Type B pancreatic cell (in vitro differentiated cells): ENCODE data around the gene MACROD1. TPM values are rescaled to one million over a fixed set of nuclear protein-coding genes. Genes with fewer than 3 reads are reported as not detected.

Source experiments
- DNase-seq: peaks from one replicate; pipeline ENCODE4 v3.0.0; 2021; ENCODE audit warnings: mixed read lengths; ENCODE audit not compliant: unreplicated experiment; ENCODE audit errors: extremely low spot score
- H3K27ac Mint-ChIP-seq: 2 replicates; pipeline ENCODE4 v1.8.0; 2021; ENCODE audit warnings: mild to moderate bottlenecking, mixed read lengths
- H3K27me3 Mint-ChIP-seq: 2 replicates; pipeline ENCODE4 v1.8.0; 2021; ENCODE audit warnings: mixed read lengths
- H3K36me3 Mint-ChIP-seq: 2 replicates; pipeline ENCODE4 v1.8.0; 2021; ENCODE audit warnings: mixed read lengths
- H3K4me1 Mint-ChIP-seq: one replicate; pipeline ENCODE4 v1.8.0; 2021; ENCODE audit warnings: mixed read lengths; ENCODE audit not compliant: unreplicated experiment
- H3K4me3 Mint-ChIP-seq: 2 replicates; pipeline ENCODE4 v1.8.0; 2021; ENCODE audit warnings: mild to moderate bottlenecking, mixed read lengths
- H3K9me3 Mint-ChIP-seq: 2 replicates; pipeline ENCODE4 v1.8.0; 2021; ENCODE audit warnings: mixed read lengths
- total RNA-seq: library from RNA; stranded (reverse); gene quantifications from 2 replicates; pipeline ENCODE4 v1.2.1, GENCODE V29; 2021; ENCODE audit warnings: low replicate concordance
- TF ChIP-seq, protein P1 (sequence below): fragments of 200-600 bp; sonication (generic); conservative IDR thresholded peaks from 2 replicates; pipeline ENCODE4 v1.5.0; 2021; ENCODE audit warnings: antibody characterized with exemption, mild to moderate bottlenecking

MACROD1 gene
- total RNA-seq, 1 donor from 2014 or later: 21.1 TPM

DNA sequence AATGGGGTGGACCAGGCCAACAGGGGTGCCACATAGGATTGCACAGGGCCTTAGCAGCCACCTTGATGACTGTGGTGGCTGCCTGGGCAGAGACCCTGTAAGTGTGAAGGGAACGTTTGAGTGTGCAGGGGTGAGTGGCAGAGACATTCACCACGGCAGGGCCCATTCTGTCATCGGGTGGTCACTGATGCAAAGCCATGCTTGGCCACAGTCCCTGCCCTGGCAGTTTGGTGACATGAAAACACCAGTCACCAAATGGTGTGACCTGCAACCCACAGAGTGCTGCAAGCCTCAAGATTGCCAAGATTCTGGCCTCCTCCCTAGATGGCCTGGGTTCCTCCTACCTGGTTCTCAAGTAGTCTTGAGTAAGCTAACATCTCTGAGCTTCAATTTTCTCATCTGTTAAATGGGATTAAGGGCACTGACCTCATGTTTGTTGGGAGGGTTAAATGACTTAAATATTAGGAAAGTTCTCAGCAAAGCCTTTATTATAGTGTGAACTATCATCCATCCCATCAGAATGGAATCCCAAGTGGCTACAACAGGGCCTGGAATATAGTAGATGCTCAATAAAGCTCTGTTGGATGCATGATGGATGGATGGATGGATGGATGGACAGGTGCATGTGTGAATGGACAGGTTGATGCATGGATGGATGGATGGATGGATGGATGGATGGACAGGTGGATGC, 53.0 kb downstream of the MACROD1 start:
- no peak overlapping the region for H3K27ac Mint-ChIP-seq
- peaks cover 3% of the 10 kb centered on the region for H3K27me3 Mint-ChIP-seq
- TF ChIP-seq, protein P1, sequence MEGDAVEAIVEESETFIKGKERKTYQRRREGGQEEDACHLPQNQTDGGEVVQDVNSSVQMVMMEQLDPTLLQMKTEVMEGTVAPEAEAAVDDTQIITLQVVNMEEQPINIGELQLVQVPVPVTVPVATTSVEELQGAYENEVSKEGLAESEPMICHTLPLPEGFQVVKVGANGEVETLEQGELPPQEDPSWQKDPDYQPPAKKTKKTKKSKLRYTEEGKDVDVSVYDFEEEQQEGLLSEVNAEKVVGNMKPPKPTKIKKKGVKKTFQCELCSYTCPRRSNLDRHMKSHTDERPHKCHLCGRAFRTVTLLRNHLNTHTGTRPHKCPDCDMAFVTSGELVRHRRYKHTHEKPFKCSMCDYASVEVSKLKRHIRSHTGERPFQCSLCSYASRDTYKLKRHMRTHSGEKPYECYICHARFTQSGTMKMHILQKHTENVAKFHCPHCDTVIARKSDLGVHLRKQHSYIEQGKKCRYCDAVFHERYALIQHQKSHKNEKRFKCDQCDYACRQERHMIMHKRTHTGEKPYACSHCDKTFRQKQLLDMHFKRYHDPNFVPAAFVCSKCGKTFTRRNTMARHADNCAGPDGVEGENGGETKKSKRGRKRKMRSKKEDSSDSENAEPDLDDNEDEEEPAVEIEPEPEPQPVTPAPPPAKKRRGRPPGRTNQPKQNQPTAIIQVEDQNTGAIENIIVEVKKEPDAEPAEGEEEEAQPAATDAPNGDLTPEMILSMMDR: no peak
- peaks cover 15% of the 10 kb centered on the region for H3K4me1 Mint-ChIP-seq
- peaks cover 3% of the 10 kb centered on the region for H3K36me3 Mint-ChIP-seq
- H3K9me3 Mint-ChIP-seq: no peaks in the 10 kb centered on the region
- no peak overlapping the region for H3K4me3 Mint-ChIP-seq
- DNase-seq: no peak

DNA sequence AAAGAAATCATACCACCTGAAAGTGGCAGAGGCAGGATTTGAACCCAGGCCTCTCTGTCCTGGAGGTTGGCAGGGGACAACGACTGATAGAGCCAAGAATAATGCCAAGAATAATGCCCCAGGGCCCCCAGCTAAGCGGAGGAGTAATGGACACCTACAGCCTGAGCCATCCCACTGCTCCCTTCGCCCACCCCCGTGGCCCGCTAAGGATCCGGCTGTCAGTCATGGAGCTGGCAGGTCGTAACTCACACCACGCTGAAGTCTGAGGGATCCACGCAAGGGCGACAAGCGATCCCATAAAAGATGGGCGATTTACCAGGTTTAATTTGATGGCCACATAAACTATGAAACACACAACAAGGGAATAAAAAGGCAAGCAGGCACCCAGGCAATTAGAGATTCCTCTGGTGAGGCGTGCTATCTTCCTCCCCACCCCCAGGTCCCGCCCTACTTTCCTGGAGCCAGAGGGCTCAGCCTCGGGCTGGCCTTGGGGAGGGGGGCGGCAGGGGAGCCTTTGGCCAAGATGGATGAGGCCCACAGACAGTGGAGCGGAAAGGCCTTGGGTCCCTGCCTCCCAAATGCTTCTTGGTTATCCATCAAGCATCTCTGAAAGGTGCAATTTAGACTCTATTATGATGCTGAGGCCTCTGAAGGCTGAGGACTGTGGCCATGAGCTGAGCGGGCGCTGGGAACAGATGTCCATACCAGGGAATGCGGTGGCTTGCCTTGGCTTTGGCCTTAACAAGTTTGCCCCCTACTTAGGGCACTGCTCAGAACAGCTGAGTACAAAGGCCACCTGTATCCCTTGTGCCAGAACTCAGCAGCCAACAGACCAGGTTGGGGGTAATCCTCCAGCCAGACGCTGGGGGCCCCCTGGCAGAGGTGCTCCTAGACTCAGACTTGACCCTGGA, 55.2 kb downstream of the MACROD1 start:
- Mint-ChIP-seq H3K4me1 (peaks cover 17% of the 10 kb centered on the region), H3K36me3 (peaks cover 2% of the 10 kb centered on the region), H3K27ac (no peak overlapping the region), H3K9me3 (no peaks in the 10 kb centered on the region), H3K27me3 (peaks cover 2% of the 10 kb centered on the region), H3K4me3 (no peak overlapping the region)
- DNase-seq: no peak
- TF ChIP-seq, protein P1: no peak

DNA sequence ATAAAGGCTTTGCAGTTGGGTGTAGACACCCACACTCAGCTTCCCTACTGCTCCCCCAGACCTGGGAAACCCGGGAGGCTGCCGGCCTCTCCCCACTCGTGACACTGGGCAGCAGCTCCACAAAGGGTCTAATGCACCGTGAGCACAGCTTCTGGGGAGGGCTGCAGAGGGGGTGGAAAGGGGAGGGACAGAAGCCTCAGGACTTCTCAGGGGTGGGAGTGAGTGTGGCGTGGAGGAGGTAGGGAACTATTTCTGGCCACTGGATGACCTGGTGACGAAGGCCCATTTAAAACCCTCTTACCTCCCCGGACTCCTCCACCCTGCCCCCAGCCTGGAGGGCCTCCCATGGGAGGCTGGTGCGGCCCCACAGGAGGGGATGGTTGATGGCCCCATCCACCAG, 56.6 kb downstream of the MACROD1 start:
- Mint-ChIP-seq H3K27me3 (no peaks in the 10 kb centered on the region), H3K4me3 (no peak overlapping the region), H3K4me1 (peaks cover 11% of the 10 kb centered on the region), H3K9me3 (no peaks in the 10 kb centered on the region), H3K36me3 (no peaks in the 10 kb centered on the region), H3K27ac (no peak overlapping the region)
- no peak for DNase-seq
- TF ChIP-seq, protein P1: no peak

DNA sequence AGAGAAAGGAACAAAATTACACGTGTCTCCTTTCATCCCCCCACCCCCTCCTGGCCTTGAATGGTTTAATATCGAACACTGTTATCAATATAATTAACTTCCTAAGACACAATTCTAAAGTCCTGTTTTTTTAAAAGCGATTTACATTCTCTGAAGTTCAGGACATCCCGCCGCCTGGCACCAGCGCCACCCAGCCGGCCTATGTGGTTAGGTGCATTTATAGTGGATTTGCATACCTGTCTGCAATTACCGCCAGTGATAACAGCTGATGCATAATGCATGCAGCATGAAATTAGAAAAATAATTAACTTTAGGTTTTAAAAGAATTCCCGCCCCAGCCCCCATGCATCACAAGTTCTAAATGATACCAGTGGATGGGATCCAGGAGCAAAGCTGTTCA, 58.6 kb downstream of the MACROD1 start:
- Mint-ChIP-seq H3K9me3 (no peaks in the 10 kb centered on the region), H3K4me1 (peaks cover 23% of the 10 kb centered on the region), H3K27me3 (no peaks in the 10 kb centered on the region), H3K36me3 (no peaks in the 10 kb centered on the region), H3K27ac (no peak overlapping the region), H3K4me3 (no peak overlapping the region)
- TF ChIP-seq, protein P1: no peak
- no peak for DNase-seq

DNA sequence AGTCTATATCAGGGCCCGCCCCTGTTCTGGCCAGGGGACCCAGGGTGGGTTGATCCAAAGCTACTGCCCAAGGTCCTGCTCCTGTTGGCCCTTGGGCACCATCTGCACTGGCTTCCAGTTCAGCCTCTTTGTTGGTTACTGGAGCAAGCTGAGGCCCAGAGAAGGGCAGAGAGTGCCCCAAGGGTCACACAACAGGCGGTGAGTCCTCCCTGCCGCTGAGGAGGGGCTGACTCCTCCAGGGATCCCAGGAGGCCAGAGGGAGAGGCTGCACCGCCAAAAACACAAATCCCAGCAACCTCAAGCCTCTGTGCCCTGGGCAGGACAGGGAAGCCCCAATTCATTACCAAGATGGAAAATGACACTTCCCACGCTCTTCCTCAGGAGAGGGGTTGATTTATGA, 61.3 kb downstream of the MACROD1 start:
- H3K4me3 Mint-ChIP-seq: no peak overlapping the region
- H3K36me3 Mint-ChIP-seq: no peaks in the 10 kb centered on the region
- no peak for DNase-seq
- no peak overlapping the region for H3K27ac Mint-ChIP-seq
- TF ChIP-seq, protein P1: no peak
- H3K27me3 Mint-ChIP-seq: no peaks in the 10 kb centered on the region
- peaks cover 34% of the 10 kb centered on the region for H3K4me1 Mint-ChIP-seq
- H3K9me3 Mint-ChIP-seq: no peaks in the 10 kb centered on the region
